HuH-7.5 (cell line): Measurements from ENCODE around the gene CDKL5.
"Not testable (repeated sequence)": the region's sequence is repeated elsewhere in the genome, so short reads cannot be mapped to it uniquely, and the experiment has no call there.

Source experiments
- DNase-seq: peaks from one replicate; pipeline ENCODE4 v3.0.0; 2011; ENCODE audit warnings: low spot score

The CDKL5 gene

GRCh38 chrX:18575744-18576143 is 150.3 kb downstream of the CDKL5 start:
- DNase-seq = no peak

- DNase-seq = no peak
Measured at GRCh38 chrX:18577400-18577799, 152.0 kb downstream of the CDKL5 start.

- no peak for DNase-seq
Measured at GRCh38 chrX:18578546-18578945, 153.1 kb downstream of the CDKL5 start.

GRCh38 chrX:18579495-18579894 is 154.1 kb downstream of the CDKL5 start:
- DNase-seq = no peak

- DNase-seq = no peak
Measured at GRCh38 chrX:18582910-18583493, 157.6 kb downstream of the CDKL5 start.

GRCh38 chrX:18589292-18589691 is 163.9 kb downstream of the CDKL5 start:
- not testable (repeated sequence) for DNase-seq

- no peak for DNase-seq
Measured at GRCh38 chrX:18591834-18592233, 166.4 kb downstream of the CDKL5 start.

GRCh38 chrX:18594079-18594478 is 168.7 kb downstream of the CDKL5 start:
- DNase-seq = no peak

GRCh38 chrX:18596096-18596495 is 170.7 kb downstream of the CDKL5 start:
- DNase-seq = no peak

- DNase-seq = no peak
Measured at GRCh38 chrX:18598413-18598812, 173.0 kb downstream of the CDKL5 start.

- DNase-seq = no peak
Measured at GRCh38 chrX:18607966-18608365, 182.6 kb downstream of the CDKL5 start.

GRCh38 chrX:18613930-18614639 is 188.7 kb downstream of the CDKL5 start:
- DNase-seq = no peak

- no peak for DNase-seq
Measured at GRCh38 chrX:18616688-18617406, 191.4 kb downstream of the CDKL5 start.

GRCh38 chrX:18617407-18617750 is 192.0 kb downstream of the CDKL5 start:
- no peak for DNase-seq

GRCh38 chrX:18619288-18619687 is 193.9 kb downstream of the CDKL5 start:
- DNase-seq = no peak

- no peak for DNase-seq
Measured at GRCh38 chrX:18620349-18620748, 194.9 kb downstream of the CDKL5 start.

GRCh38 chrX:18624599-18624998 is 199.2 kb downstream of the CDKL5 start:
- no peak for DNase-seq

GRCh38 chrX:18630934-18631333 is 205.5 kb downstream of the CDKL5 start:
- no peak for DNase-seq

- no peak for DNase-seq
Measured at GRCh38 chrX:18638398-18638797, 213.0 kb downstream of the CDKL5 start.

GRCh38 chrX:18639280-18639679 is 213.9 kb downstream of the CDKL5 start:
- no peak for DNase-seq

- no peak for DNase-seq
Measured at GRCh38 chrX:18640686-18641085, 215.3 kb downstream of the CDKL5 start.

GRCh38 chrX:18643243-18643642 is 217.8 kb downstream of the CDKL5 start:
- no peak for DNase-seq

GRCh38 chrX:18643853-18644252 is 218.4 kb downstream of the CDKL5 start:
- no peak for DNase-seq
